ENCODE results near the gene GFRA4.
A peak's percentile ranks its signal among the peaks of the same experiment; 100 is the strongest.

Gene GFRA4

GRCh38 chr20:3673221-3674070, 10.2 kb upstream of the GFRA4 start:
- no peak for DNase-seq (ENCODE audit: low spot score)

GRCh38 chr20:3672547-3673171, 9.5 kb upstream of the GFRA4 start:
- no peak for DNase-seq (ENCODE audit: low spot score)

- DNase-seq (ENCODE audit: low spot score): no peak
These were observed 8.9 kb upstream of the GFRA4 start for GRCh38 chr20:3671986-3672546.

- DNase-seq (ENCODE audit: low spot score): no peak
These were observed 7.7 kb upstream of the GFRA4 start for GRCh38 chr20:3670945-3671344.

DNA sequence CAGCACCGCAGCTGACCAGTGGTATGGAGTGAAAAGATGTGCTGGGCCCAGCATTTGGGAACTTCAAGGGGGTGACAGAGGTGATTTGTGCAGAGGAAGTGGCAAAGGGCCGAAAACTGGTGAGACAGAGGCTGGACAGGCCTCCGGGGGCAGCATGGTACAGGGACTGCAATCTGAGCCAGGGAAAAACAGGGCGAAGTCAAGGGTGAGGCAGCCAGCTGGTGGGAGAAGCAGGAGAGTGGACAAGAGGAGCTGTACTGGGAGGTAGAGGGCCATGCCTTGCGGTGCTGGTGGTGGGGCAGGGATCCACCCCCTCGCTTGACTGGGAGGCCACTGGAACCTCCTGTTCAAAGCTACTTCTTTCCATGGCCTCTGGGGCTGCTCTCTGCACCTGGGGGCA, 7.3 kb upstream of the GFRA4 start:
- DNase-seq (ENCODE audit: low spot score): peak; percentile 15

GRCh38 chr20:3669710-3670367, 6.6 kb upstream of the GFRA4 start:
- no peak for DNase-seq (ENCODE audit: low spot score)

DNA sequence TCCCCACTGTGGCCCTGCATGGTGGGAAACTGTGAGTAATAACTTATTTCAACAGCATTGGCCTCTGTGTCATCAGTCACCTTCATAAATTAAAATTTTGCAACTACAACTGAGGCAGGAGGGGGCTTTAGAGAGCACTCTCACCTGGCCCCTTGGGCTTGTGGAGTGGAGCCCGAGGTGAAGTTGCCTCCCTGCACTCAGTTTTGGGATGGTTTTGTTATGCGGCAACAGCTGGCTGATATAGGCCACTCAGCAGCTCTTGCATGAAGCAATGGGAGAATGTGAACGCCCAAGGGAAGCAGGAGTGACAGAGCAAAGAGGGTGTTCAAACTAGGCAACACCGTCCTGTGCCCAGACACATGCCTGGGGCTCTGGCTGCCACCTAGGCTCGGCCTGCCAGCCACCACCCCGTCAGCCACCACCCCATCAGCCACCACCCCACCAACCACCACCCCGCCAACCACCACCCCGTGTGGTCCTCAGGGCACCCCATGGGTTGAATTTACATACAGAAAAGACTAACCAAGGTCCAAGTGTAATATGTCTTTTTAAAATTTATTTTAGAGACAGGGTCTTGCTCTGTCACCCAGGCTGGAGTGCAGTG, 4.3 kb upstream of the GFRA4 start:
- no peak for DNase-seq (ENCODE audit: low spot score)

- no peak for DNase-seq (ENCODE audit: low spot score)
These were observed 659 bp upstream of the GFRA4 start for GRCh38 chr20:3663858-3664257.

- no peak for DNase-seq (ENCODE audit: low spot score)
These were observed 1.2 kb downstream of the GFRA4 start for GRCh38 chr20:3661814-3662665.

DNA sequence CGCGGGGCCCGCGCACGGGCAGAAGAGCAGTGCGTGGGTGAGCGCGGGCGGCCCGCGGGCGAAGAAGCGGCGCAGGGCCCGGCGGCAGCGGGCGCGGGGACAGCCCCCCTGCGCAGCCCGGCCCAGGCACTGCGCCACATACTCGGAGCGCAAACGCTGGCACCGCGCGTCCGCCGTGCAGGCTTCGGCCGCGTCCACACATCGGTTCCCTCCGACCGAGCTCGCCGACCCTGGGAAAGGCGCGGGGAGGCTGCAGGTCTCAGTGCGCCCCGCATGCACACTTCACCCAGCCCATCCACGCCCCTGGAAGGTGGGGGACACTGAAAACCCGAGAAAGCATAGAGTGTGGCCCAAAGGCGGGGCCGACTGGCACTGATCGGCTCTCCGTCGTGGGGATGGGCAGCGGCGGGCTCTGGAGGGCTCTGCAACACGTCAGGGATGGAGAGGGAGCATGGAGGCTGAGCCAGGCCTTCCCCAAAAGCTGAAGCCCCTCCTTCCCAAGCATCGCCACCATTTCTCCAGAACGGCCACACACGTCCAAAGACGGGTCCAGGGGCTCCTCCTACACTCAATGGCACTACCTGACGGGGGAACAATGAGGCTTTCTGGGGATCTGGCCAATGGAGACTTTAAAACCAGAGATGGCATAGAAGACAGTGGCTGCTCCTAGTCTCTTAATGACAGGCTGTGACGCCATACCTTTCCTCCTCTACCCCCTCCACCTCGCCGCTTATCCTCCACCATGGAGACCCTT, 2.0 kb downstream of the GFRA4 start:
- DNase-seq (ENCODE audit: low spot score): no peak

DNA sequence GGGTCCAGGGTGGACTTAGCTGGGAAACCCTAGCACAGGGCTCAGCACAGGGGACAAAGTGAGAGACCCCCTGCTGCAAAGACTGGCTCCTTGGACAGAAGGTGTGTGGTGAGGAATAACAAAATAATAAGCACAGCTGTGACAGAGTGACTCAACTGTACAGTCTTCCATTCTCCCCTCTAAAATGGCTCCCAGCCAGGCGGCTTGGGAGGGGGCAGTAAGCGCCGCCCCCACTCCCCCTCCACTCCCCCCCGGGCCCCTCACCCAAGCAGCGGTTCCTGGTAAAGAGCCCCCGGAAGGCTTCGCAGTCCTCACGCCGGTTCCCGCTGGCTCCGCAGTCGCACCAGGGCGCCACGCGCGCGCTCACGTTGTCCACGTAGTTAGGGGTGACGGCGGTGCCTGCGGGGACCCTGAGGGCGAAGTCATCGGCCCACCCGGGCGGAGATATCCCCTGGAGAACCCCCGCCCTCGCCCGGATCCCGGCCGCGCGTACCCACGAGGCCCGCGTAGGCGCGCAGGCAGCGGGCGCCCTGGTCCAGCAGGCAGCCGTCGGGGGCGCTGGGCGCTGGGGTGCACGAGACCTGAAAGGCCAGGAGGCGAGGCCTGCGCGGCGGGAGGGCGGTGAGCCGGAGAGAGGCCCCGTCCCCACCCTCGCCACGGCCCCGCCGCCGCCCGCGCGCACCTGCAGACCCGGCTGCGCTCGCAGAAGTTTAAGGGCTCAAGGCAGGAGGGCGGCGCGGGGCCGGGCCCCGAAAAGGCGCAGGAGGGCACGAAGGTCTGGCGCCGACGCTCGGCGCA, 2.7 kb downstream of the GFRA4 start:
- DNase-seq (ENCODE audit: low spot score): no peak

DNA sequence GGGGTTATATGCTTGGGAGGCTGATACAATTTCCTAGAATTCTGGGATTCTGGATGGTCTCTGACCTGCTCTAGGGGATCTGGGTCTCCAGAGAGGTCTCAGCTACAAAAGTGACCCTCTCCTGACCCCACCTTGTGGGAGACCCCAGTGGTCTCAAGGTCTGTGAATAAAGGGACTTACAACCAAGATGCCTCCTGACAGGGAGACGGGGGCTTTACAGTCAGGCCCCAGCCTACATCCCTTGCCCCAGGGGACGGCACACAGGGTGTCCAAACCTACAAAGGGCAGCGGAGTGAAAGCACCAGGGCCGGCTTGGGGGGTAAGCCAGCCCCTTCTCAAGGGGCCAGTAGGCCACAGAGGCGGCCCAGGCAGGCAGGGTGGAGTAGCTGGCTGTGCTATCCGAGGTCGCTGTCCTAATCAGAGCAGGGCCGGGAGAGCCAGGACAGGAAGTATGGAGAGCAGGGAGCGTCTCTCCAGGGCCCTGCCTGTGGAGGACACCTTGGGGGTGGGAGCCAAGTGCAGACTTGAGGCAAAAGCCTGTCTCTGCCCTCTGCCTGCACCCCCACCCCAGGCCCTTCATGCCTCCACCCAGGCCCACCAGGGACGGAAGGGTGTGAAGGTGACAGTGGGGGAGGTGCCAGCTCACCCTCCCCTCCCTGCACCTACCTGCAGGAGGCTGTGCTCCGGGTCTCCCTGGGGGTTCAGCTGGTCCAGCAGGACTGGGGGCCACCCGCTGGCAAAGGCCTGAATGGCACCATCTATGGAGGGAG, 3.5 kb downstream of the GFRA4 start:
- DNase-seq (ENCODE audit: low spot score): no peak

GRCh38 chr20:3658716-3659491, 4.3 kb downstream of the GFRA4 start:
- peak; percentile 9 for DNase-seq (ENCODE audit: low spot score)

DNA sequence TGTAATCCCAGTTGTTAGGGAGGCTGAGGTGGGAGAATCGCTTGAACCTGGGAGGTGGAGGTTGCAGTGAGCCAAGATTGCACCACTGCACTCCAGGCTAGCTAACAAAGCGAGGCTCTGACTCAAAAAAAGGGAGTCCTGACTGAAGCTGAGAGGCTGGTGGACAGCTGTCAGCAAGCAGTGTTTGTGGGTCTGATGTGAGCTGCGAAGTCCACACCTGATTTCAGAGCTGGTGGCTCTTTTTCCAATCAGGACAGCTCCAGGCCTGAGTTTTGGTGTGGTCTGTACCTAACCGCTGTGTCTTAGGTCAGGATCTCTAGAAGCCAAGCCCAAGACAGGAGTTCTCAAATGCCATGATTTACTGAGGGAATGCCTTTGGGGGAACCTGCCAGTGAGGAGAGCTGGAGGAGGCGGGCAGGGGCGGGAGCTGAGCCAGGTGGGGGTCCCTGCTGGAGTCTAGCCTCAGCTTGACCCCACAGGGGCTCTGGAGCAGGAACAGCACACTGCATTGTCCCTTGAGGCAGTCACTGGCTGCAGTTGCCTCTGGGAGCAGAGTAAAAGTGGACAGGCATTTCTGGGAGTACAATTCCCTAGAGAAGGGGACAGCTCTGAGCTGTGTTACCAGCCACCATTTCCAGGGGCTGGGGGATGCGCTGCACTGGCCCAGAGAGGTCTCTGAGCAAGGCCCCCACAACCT, 5.0 kb downstream of the GFRA4 start:
- no peak for DNase-seq (ENCODE audit: low spot score)

DNA sequence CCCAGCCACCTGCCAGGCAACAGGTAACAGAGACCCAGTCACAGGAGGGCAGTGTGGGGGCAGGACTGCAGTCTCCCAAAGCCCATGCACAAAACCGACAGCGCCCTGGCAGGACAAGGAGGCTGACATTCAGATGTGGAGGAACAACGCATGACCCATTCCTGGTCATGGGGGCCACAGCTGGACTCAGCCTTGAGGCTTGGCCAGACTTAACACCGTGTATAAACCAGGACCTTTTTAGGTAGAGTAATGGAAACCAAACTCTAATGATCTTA, 8.1 kb downstream of the GFRA4 start:
- no peak for DNase-seq (ENCODE audit: low spot score)

DNA sequence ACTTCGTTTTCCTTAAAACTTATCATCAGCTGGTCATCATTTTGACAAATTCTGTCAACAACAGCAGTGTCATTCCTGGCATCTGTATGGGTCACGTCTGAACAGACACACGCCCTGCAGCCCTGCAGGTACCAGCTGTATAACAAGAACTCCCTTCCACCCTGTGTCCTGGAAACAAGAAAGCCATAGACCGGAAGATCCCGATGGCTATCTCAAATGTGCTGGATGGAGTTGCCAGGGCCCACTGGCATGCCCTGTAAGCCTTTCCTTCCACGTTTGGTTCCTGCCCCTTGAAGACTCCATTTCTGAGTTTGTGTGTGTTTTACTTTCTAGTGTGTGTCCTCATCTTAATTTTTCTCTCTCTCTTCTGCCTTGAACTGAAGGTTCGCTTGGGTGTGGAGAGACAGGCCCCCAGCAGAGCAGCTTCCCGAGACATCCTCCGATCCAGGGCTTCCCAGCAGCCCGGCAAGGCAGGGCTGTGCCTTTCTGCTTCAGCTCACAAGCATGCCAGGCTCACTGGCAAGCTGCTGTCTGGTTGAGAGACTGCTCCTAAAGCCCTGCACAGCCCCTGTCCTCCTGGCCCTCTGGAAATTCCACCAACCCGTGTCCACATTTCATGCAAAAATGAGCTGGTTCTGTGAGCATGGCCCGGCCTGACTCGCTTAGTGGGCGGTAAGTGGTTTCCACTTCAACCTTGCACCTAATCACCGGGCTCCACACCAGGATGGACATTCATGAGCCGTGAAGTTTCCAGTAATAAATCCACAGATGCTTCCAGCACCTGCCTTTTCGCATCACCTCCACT, 8.7 kb downstream of the GFRA4 start:
- DNase-seq (ENCODE audit: low spot score): peak; percentile 69

DNA sequence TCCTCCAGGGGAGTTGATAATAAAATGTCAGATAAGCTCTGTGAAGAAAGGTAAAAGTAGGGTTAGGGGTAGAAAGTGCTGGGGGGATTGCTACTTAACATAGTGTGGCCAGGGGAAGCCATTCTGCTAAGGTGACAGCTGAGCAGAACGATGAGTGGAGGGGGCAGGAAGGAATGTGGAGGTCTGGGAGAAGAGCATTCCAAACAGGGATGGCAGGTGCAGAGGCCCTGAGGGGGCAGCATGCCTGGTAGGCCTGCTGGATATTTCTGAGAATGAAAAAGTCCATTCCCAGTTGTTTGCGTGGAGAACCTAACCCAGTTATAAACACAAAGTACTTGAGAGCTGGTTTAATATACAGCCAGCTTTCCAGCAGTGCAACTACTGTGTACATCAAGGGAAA, 9.3 kb downstream of the GFRA4 start:
- DNase-seq (ENCODE audit: low spot score): no peak
